Activated CD8-positive, alpha-beta memory T cell treated with anti-CD3 and anti-CD28 coated beads, Interleukin-2, amount 10 ng/mL, durations not matched to agents 7 days and 5 days (primary cell): Measurements from ENCODE around the gene LBP. TPM values are rescaled to one million over a fixed set of nuclear protein-coding genes. Genes with fewer than 3 reads are reported as not detected.
"Not testable (repeated sequence)": the region's sequence is repeated elsewhere in the genome, so short reads cannot be mapped to it uniquely, and the experiment has no call there.

ENCODE experiments used
- ATAC-seq: fragments of 150-1000 bp; cut with Tn5 transposase; one replicate; pipeline ENCODE4 v1.10.0; 2021; ENCODE audit warnings: moderate library complexity
- CTCF ChIA-PET: fragments of 350-600 bp; sonication (Branson Sonifier 250); formaldehyde crosslinking; loops from one replicate; lab custom pipeline; 2021; ENCODE audit warnings: antibody characterized with exemption; lab: Charles Lee
- DNase-seq: peaks from one replicate; pipeline ENCODE4 v3.0.0-alpha.2; 2020
- H3K27ac Mint-ChIP-seq: one replicate; pipeline ENCODE4 v1.8.0; 2021; ENCODE audit warnings: mild to moderate bottlenecking, mixed read lengths
- H3K27me3 Mint-ChIP-seq: one replicate; pipeline ENCODE4 v1.8.0; 2021; ENCODE audit warnings: mixed read lengths
- H3K36me3 Mint-ChIP-seq: one replicate; pipeline ENCODE4 v1.8.0; 2021; ENCODE audit warnings: mild to moderate bottlenecking, mixed read lengths
- H3K4me1 Mint-ChIP-seq: one replicate; pipeline ENCODE4 v1.8.0; 2021; ENCODE audit warnings: mixed read lengths
- H3K4me3 Mint-ChIP-seq: one replicate; pipeline ENCODE4 v1.8.0; 2021; ENCODE audit warnings: mild to moderate bottlenecking, moderate library complexity, mixed read lengths
- H3K9me3 Mint-ChIP-seq: one replicate; pipeline ENCODE4 v1.8.0; 2022; ENCODE audit warnings: low read depth, mixed read lengths
- total RNA-seq, 2 experiments: library from RNA; stranded (reverse); gene quantifications; one replicate each; pipeline ENCODE4 v1.2.3, GENCODE V29; 2021

Gene LBP
- total RNA-seq, 2 experiments from 2014 or later, result not detected

DNA sequence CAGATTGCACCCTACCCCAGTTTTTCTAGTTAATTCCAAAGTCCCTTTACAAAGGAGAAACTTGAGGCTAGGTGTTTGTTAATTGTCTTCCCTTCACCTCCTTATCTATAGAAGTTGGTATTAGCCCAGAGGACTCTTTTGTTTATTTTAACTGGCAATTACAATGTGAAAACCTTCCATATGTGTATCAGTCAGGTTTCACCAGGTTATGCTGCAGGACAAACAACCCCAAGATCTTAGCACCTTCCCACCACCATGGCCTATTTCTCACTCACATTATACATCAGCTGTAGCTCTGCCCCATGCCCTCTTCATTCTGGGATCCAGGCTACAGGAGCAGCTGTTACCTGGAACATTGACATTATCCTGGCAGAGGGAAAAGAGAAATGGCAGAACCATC, 57.7 kb downstream of the LBP start:
- no peak overlapping the region for H3K27ac Mint-ChIP-seq
- ATAC-seq (no peak), DNase-seq (no peak)
- H3K27me3 Mint-ChIP-seq, result peaks cover 3% of the 10 kb centered on the region
- H3K36me3 Mint-ChIP-seq, result peaks cover 22% of the 10 kb centered on the region
- no peak overlapping the region for H3K4me3 Mint-ChIP-seq
- H3K4me1 Mint-ChIP-seq, result no peaks in the 10 kb centered on the region
- CTCF ChIA-PET, result no interaction called here
- no peaks in the 10 kb centered on the region for H3K9me3 Mint-ChIP-seq

DNA sequence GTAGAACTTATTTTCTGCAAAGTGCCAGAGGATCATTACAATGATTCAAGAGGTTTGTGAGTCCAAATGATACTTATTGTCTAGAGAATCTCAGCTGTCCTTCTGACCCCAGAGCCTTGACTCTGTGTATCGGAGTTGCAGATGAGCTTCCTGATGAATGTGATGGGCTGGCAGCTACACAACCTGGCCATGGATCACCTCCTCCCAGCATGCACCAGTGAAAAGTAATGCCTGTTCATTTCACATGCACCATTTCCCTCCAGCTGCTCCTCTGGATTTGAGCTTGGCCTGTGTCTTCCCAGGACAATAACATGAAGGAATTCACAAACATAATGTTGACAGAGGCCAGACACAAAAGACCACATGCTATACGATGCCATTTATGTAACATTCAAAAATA, 58.9 kb downstream of the LBP start:
- Mint-ChIP-seq H3K27me3 (peaks cover 2% of the 10 kb centered on the region), H3K9me3 (no peaks in the 10 kb centered on the region), H3K4me1 (no peaks in the 10 kb centered on the region), H3K27ac (no peak overlapping the region), H3K36me3 (peaks cover 26% of the 10 kb centered on the region), H3K4me3 (no peak overlapping the region)
- DNase-seq, result no peak
- CTCF ChIA-PET, result no interaction called here
- no peak for ATAC-seq

DNA sequence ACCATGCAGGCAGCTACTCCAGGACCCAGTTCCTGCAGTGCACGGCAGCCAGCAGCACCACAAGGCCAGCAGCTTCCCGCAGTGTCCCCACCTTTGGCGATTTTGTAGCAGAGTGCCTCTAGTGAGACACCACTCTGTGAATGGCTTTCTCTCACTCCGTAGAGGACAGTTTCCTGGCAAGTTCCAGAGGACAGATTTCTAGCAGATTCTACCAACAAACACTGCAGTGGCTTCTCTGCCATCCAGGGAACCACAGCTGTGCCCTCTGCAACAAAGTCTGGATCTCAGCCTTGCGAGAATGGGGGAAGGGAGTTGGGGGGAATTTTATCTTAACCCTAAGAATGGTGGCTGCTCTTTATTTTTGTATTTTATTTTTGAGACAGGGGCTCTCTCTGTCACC, 60.2 kb downstream of the LBP start:
- ATAC-seq (no peak), DNase-seq (no peak)
- Mint-ChIP-seq H3K4me3 (no peak overlapping the region), H3K4me1 (no peaks in the 10 kb centered on the region), H3K9me3 (no peaks in the 10 kb centered on the region), H3K27me3 (no peaks in the 10 kb centered on the region), H3K36me3 (peaks cover 34% of the 10 kb centered on the region), H3K27ac (no peak overlapping the region)
- CTCF ChIA-PET, result no interaction called here

DNA sequence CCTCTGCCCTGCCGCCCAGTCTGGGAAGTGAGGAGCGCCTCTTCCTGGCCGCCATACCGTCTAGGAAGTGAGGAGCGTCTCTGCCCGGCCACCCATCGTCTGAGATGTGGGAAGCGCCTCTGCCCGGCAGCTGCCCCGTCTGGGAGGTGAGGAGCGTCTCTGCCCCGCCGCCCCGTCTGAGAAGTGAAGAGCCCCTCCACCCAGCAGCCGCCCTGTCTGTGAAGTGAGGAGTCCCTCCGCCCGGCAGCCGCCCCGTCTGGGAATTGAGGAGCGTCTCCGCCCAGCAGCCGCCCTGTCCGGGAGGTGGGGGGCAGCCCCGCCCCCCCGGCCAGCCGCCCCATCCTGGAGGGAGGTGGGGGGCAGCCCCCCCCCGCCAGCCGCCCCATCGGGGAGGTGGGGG, 61.0 kb downstream of the LBP start:
- peaks cover 39% of the 10 kb centered on the region for H3K36me3 Mint-ChIP-seq
- CTCF ChIA-PET, result interaction anchor here (0.6 to 1.5 kb wide), 2 partner anchors 27 to 73 kb away, joined by 3 to 4 read pairs; partner anchors contain the start of gene SNHG17
- no peak for ATAC-seq
- H3K27me3 Mint-ChIP-seq, result no peaks in the 10 kb centered on the region
- no peaks in the 10 kb centered on the region for H3K9me3 Mint-ChIP-seq
- H3K27ac Mint-ChIP-seq, result no peak overlapping the region
- DNase-seq, result no peak
- H3K4me3 Mint-ChIP-seq, result no peak overlapping the region
- no peaks in the 10 kb centered on the region for H3K4me1 Mint-ChIP-seq

DNA sequence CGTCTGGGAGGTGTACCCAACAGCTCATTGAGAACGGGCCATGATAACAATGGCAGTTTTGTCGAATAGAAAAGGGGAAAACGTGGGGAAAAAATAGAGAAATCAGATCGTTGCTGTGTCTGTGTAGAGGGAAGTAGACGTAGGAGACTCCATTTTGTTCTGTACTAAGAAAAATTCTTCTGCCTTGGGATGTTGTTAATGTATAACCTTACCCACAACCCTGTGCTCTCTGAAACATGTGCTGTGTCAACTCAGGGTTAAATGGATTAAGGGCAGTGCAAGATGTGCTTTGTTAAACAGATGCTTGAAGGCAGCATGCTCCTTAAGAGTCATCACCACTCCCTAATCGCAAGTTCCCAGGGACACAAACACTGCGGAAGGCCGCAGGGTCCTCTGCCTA, 61.5 kb downstream of the LBP start:
- not testable (repeated sequence) for H3K9me3 Mint-ChIP-seq, H3K27me3 Mint-ChIP-seq, H3K4me3 Mint-ChIP-seq, H3K4me1 Mint-ChIP-seq, H3K27ac Mint-ChIP-seq, DNase-seq, ATAC-seq
- CTCF ChIA-PET, result interaction anchor here (0.6 to 1.5 kb wide), 4 partner anchors 8 to 923 kb away, joined by 3 to 8 read pairs (median 4); partner anchors contain the start of gene SNHG17
- H3K36me3 Mint-ChIP-seq, result peaks cover 42% of the 10 kb centered on the region

DNA sequence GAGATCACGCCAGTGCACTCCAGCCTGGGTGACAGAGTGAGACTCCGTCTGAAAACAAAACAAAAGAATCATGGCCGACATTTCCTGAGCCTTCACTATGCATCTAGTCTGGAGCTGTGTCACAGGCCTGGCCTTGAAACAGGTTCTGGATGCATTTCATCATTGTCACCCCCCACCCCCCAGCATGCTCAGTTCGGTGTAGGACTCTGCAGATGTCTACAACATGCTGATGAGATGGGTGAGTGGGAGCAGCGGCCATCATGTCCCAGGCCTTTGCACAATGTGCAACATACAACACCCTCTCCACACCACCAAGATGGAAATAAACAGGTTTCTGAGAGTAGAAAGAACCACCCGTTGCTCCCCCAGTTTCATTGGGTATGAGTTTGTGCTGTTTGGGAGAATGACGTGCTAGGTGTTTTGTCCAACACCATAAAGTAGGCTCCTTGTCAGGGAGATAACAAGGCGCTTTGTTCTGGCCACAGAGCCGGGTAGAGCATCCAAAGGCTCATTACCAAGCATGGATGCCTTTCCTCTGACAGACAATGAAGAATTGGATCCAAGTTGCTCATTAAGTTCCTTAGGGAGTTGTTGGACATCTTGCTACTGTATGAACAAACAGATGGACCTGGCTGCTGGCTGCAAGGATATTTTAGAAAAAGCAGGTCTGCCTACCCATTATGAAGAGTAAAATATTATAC, 66.7 kb downstream of the LBP start:
- ATAC-seq (no peak), DNase-seq (no peak)
- Mint-ChIP-seq H3K9me3 (no peaks in the 10 kb centered on the region), H3K27ac (no peak overlapping the region), H3K27me3 (no peaks in the 10 kb centered on the region), H3K4me3 (no peak overlapping the region), H3K4me1 (no peaks in the 10 kb centered on the region), H3K36me3 (peaks cover 58% of the 10 kb centered on the region)
- CTCF ChIA-PET, result no interaction called here

DNA sequence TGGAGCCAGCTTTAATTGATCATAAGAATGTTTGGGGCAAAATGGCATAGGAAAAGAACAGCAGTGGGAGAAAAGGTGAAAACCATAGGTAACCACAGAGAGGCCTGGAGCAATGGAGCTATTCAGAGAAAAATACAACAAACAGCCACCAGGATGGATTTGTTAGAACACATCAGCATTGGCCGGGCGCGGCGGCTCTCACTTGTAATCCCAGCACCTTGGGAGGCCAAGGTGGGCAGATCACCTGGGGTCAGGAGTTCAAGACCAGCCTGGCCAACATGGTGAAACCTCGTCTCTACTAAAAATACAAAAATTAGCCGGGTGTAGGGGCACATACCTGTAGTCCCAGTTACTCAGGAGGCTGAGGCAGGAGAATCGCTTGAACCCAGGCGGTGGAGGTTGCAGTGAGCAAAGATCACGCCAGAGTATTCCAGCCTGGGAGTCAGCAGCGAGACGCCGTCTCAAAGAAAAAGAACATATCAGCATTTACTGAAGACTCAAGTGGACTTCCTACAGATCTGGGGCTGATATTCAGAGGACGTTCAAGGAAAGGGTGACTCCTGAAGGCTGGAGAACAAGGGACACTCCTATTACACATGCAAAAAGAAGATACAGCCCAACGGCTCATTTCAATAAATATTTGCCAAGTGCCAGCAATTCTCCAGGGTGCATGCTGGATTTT, 68.6 kb downstream of the LBP start:
- CTCF ChIA-PET, result interaction anchor here (1.8 kb wide), 1 partner anchor 20 kb away, joined by 8 read pairs; the partner anchor contains the start of gene SNHG17
- ATAC-seq (no peak), DNase-seq (no peak)
- Mint-ChIP-seq H3K9me3 (no peaks in the 10 kb centered on the region), H3K27ac (no peak overlapping the region), H3K4me1 (no peaks in the 10 kb centered on the region), H3K36me3 (peaks cover 59% of the 10 kb centered on the region), H3K27me3 (no peaks in the 10 kb centered on the region), H3K4me3 (no peak overlapping the region)

DNA sequence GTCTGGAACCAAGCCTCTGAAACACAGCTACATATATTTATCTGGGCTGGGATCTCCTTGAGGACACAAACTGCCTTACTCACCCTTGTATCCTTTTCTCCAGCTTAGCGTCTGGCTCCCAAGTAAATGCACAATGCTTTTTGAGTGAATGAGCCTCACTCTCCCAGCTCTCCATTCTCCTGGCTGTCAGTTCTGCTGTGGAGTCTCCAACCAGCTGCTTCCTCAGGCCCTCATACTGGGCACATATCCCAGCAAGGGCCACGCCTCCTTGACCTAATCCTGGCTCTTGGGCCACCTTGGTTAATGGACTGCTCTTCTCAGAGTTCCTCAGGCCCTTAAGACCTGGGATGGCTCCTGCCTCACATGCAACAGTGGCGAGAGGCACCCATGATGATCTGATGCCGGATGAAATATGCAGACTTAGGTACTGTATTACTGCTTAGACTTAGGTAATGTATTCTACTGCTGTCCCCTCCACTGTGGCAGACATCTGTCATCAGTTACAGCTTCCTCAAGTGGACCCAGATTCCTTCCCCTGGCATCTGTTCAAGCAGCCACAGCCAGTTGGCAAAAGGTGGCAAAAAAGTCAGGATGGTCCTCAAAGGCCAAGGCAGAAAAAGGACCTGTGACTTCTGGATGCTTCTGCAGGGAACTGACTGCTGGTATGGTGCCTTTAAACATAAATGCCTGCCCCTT, 72.4 kb downstream of the LBP start:
- H3K36me3 Mint-ChIP-seq, result peaks cover 66% of the 10 kb centered on the region
- ATAC-seq (no peak), DNase-seq (no peak)
- no peak overlapping the region for H3K4me3 Mint-ChIP-seq
- H3K4me1 Mint-ChIP-seq, result peaks cover 2% of the 10 kb centered on the region
- H3K9me3 Mint-ChIP-seq, result no peaks in the 10 kb centered on the region
- CTCF ChIA-PET, result interaction anchor here (1.1 kb wide), 1 partner anchor 17 kb away, joined by 3 read pairs; the partner anchor contains the start of gene SNHG17
- H3K27ac Mint-ChIP-seq, result no peak overlapping the region
- H3K27me3 Mint-ChIP-seq, result no peaks in the 10 kb centered on the region

DNA sequence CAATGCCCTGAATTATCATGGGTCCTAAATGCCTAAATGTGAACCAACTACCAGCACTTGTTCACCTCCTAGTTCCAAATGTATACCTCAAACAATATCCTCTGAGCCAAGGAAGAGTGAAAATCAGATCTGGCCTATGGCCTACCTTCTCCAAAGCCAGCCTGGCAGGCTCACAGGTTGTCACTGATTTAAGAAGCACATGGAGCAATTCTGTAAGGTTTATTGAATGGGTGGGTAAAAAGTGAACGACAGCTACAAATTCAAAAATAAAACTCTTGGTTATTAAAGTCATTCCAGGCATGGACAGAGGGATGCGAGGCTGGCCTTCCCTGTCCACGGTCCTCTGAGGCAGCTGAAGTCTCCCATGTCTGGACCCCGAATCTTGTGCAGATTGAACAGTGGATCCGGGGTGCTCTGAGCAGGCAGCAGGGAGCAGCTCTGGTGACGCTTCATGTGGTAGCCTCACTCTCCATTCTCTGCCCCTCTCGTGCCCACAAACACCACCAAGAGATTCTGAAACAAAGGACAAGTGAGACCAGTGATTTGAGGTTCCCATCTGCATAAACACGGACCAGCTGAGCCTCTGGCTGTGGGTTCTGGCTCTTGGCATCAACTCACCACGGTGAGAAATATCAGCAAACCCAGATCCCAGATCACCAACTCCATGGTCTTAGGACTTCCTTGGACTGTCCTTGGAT, 74.3 kb downstream of the LBP start:
- Mint-ChIP-seq H3K4me1 (peaks cover 6% of the 10 kb centered on the region), H3K4me3 (no peak overlapping the region), H3K9me3 (no peaks in the 10 kb centered on the region), H3K27ac (no peak overlapping the region), H3K27me3 (no peaks in the 10 kb centered on the region), H3K36me3 (peaks cover 67% of the 10 kb centered on the region)
- CTCF ChIA-PET, result no interaction called here
- no peak for ATAC-seq
- no peak for DNase-seq

DNA sequence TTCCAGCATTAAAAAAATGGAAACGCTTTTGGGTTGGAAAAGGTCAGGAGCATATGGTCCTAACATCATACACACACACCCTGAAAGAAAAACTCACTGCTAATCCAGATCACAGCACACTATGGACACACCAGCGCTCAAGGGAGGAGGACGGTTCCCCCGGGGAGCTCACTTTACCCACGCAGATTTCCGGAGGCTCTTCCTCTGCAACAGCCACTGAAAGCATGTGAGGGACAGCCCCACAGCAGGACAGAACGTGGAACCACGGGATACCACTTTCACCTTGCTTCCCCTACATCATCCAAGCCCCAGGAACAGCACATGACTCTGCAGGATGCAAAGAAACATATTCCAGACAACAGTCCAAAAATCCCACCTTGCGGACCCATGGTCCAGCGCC, 75.6 kb downstream of the LBP start:
- no peak overlapping the region for H3K27ac Mint-ChIP-seq
- peaks cover 11% of the 10 kb centered on the region for H3K4me1 Mint-ChIP-seq
- DNase-seq, result no peak
- peaks cover 68% of the 10 kb centered on the region for H3K36me3 Mint-ChIP-seq
- CTCF ChIA-PET, result no interaction called here
- no peak overlapping the region for H3K4me3 Mint-ChIP-seq
- no peak for ATAC-seq
- no peaks in the 10 kb centered on the region for H3K9me3 Mint-ChIP-seq
- no peaks in the 10 kb centered on the region for H3K27me3 Mint-ChIP-seq

DNA sequence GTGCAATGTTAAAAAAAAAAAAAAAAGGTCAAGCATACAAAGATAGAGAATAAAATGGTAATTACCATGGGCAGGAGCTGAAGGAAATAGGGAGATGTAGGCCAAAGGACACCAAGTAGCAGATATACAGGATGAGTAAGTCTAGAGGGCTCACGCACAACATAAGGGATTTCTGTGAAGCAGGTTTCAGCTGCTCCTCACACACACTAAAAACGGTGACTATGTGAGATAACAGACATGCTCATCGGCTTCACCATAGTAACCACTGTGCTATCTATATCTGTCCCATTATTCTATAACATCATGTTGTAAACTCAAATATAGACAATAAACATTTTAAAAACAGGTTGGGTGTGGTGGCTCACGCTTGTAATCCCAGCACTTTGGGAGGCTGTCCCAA, 77.3 kb downstream of the LBP start:
- H3K4me1 Mint-ChIP-seq, result peaks cover 23% of the 10 kb centered on the region
- no peak overlapping the region for H3K27ac Mint-ChIP-seq
- DNase-seq, result no peak
- CTCF ChIA-PET, result interaction anchor here (1.5 to 2.0 kb wide), 2 partner anchors 12 to 23 kb away, joined by 4 to 6 read pairs; partner anchors contain the start of gene SNHG17
- no peak for ATAC-seq
- H3K4me3 Mint-ChIP-seq, result no peak overlapping the region
- no peaks in the 10 kb centered on the region for H3K27me3 Mint-ChIP-seq
- no peaks in the 10 kb centered on the region for H3K9me3 Mint-ChIP-seq
- H3K36me3 Mint-ChIP-seq, result peaks cover 76% of the 10 kb centered on the region

DNA sequence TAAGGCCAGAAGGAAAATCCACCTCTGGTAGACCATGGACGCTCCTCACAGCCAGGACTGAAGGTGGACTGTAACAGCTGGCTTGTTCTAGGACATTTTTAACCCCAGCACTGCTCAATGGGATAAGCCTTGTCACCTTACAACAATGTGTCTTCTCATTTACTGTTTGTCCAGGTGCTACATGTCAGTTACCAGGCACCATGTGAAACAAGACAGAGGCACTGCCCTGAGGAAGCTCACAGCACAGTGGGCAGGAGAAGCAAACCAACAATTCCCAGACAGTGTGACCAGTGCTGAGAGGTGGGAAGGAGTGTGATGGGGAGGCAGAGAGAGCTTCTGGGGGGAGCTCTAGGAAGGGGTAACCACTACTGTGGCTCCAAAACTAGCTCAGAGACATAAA, 78.1 kb downstream of the LBP start:
- Mint-ChIP-seq H3K27ac (peak overlapping the region; percentile 50), H3K36me3 (peaks cover 79% of the 10 kb centered on the region), H3K9me3 (no peaks in the 10 kb centered on the region), H3K27me3 (no peaks in the 10 kb centered on the region), H3K4me3 (no peak overlapping the region), H3K4me1 (peaks cover 31% of the 10 kb centered on the region)
- DNase-seq, result no peak
- no peak for ATAC-seq
- CTCF ChIA-PET, result interaction anchor here (1.0 to 2.0 kb wide), 2 partner anchors 11 to 55 kb away, joined by 3 to 6 read pairs; partner anchors contain the start of gene SNHG17
